GM19452 (cell line): ENCODE results near the gene TCF12.

ENCODE experiments used
- ATAC-seq: cut with Tn5 transposase; IDR thresholded peaks from one replicate; pipeline ENCODE4 v1.9.1; 2021; ENCODE audit not compliant: unreplicated experiment

Gene TCF12

DNA sequence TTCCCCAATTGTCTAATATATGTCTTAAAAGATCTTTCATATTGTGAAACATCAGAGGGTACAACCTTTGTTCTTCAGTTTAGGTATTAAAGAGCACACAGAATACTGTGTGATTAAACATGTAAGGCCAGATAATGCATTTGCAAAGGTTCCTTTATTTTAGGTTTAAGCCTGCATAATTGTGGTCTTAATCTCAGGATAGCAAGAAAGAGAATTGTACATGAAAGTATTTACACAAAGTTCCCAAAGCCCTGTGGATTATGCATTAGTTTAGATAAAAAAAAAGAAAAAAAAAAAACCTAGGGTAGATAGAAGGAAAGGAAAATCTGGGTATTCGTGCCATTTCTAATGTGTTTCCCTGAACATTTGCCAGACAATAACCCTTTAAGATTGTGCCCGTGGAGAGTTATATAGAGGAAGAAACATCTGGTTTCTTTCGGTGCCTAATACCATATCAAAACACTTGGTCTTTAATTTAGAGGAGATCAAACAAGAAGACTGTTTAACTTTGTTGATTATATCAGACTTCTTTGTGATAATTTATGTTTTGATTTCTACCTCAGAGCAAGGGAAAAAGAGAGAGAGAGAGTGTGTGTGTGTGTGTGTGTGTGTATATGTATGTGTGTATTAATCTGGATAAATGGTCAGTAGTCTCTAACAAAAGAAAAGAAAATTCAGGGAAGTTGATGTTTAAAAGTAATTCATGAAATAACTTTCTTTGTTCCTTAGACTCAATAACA lies 318.3 kb downstream of the TCF12 start:
- no peak for ATAC-seq

DNA sequence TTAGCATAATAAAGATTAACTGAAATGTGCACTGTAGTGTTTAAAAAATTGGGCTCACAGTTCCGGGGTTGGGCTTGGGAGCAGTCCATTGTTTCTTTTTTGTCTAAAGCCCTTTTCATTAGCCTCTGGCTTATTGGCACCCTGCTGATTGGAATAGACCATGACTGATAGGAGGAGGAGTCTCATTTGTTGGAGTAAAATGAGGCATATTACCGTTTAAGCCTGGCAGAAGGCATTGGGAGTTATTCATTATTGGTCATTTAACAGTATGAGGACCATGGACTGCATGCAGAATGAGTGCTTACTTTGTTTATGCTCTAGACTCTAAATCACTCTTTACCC lies 318.8 kb downstream of the TCF12 start:
- no peak for ATAC-seq

DNA sequence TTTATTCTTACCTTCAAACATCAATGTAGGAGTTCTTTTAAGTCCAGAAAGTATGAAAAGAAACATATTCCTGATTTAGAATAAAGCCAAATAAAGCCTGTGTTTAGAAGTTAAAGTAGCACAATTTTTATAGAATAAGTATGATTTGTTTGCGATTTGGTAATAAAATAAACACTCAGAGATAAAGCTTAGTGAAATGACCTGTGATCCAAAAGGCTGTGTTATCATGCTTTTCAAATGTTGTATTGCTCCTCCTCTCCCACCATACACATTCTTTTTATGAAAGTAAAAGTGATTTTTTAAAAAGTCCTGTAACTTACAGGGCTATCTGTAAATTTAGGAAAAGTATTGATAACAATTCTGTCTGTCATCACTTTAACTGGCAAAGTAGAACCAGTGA lies 319.2 kb downstream of the TCF12 start:
- ATAC-seq = no peak

DNA sequence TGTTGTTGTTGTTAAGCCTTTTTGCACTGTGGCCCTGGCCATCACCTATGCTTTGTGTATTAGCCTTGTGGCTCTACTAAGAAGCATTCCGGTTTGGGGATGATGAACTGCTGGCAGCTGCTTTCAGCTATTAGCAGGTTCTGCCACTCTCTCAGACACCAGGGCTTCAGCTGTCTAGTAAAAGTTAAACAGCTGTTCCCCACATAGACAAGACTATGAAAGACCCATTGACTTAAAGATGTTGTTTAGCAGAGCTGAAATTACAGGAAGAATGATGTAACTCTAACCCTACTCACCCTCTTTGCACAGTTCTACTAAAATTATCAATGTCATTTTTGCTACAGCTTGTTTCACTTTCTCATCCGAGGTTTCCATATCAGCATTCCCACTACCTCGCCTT lies 326.7 kb downstream of the TCF12 start:
- ATAC-seq = no peak

GRCh38 chr15:57245714-57246113 lies 327.3 kb downstream of the TCF12 start:
- ATAC-seq = no peak

DNA sequence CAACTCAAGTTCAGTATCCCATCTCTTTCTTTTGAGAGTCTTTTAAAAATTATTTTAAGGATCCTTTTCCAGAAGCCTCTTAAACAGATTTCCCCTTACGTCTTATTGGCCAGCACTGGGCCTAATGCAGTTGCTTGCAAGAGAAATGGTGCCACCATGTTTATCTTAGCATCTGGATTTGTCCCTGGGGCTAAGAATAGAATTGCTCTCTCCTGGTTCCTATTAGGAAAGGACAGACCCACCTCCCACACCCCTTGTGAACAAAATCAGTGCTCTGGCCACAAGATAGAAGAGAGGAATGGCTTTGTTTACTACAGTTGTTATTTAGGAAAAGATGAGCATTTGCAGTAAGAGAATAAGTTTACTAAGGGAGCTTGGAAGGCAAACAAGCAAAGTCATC lies 329.6 kb downstream of the TCF12 start:
- no peak for ATAC-seq

DNA sequence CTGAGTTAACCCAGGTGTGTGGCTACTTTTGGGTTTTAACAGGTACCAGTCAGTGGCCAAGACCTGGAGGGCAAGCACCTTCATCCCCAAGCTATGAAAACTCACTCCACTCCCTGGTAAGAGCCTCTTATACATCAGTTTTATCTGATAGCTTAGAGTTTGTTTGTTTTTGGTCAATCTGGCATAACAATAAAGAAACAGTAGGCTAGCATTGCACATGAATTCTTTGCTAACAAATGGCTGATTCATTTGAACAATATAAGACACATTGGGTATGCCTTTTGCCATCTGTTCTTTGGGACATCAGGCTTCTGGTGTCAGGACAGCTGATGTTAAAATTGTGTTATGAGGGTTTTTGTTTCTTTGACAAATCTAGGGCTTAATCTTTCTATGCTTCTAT lies 332.9 kb downstream of the TCF12 start:
- ATAC-seq = no peak

DNA sequence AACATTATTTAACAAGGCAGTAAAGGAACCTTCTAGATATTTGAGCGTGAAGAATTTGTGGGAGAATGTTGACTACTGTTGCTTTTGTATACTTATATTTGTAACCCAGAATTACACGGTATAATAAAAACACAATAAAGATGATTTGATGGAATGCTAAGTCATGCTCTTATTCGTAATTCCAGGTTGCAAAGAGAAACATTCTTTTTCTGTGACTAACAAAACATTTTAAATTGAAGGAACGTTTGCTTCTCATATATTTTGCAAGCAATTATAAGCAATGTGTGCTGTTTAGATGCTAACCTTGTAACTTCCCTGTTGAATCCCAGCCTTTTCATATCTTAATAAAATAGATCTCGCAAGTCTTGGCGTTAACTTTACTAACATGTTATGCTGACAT lies 333.5 kb downstream of the TCF12 start:
- ATAC-seq = no peak

GRCh38 chr15:57253082-57253481 lies 334.6 kb downstream of the TCF12 start:
- ATAC-seq = no peak

GRCh38 chr15:57253500-57253899 lies 335.1 kb downstream of the TCF12 start:
- no peak for ATAC-seq

DNA sequence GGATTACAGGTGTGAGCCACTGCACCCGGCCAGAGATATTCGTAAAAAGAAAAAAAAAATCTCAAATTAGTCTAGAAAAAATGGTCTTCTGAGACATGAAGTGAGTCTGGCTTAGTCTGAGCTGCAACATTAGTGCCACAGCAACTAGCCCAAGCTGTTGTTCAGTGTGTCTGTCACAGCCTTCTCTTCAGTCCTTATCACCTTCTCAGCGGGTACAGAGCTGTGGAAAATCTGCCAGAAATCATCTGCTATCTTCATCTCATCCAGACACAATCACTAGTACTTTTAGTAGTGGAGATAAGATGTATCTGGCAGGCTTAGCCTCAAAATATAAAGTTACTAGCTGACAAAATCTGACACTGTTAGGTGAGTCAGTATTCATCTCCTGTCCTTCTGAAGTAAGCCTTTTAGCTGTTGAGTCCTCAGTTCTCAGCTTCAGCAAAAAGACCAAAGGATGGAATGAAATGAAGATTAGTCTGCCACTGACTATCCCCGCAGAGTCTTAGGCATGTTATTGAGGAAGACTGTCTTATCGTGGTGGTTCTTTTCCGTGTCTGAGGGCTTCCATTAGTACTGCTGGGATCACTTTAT lies 337.4 kb downstream of the TCF12 start:
- ATAC-seq = no peak

GRCh38 chr15:57256939-57257338 lies 338.5 kb downstream of the TCF12 start:
- no peak for ATAC-seq

- no peak for ATAC-seq
Measured at GRCh38 chr15:57259568-57260040, 341.2 kb downstream of the TCF12 start.

DNA sequence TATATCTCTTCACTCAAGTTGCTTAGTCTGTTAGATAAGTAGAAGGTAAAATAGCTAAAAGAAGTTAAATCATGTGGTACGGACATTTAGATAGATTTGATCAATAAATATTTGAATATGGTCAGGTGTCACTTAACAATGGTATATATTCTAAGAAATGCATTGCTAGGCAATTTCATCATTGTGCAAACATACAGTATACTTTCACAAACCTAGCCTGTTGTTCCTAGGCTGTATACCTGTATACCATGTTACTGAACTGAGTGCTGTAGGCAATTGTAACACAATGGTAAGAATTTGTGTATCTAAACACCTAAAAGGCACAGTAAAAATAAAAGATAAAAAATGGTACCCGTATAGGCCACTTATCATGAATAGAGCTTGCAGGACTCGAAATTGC lies 345.1 kb downstream of the TCF12 start:
- no peak for ATAC-seq

DNA sequence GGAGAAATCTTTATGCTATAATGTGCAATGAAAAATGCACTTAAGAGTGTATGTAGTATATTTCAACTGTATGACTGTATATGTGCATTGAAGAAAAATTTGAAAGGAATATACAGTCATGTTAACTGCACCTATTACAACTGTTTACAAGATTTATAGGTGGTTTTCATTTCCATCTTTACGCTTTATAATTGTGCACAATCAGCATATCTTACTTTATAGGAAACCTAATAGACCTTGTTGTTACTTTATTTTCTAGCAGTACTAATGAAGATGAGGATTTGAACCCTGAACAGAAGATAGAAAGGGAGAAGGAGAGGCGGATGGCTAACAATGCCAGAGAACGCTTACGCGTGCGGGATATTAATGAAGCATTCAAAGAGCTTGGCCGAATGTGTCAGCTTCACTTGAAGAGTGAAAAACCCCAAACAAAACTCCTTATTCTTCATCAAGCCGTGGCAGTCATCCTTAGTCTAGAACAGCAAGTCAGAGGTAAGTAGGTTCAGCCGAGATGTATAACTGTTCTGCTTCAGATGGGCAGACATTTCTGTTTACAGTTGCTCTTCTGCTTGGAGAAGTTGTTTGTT lies 354.4 kb downstream of the TCF12 start:
- no peak for ATAC-seq

- ATAC-seq = no peak
Measured at GRCh38 chr15:57273402-57273801, 355.0 kb downstream of the TCF12 start.

DNA sequence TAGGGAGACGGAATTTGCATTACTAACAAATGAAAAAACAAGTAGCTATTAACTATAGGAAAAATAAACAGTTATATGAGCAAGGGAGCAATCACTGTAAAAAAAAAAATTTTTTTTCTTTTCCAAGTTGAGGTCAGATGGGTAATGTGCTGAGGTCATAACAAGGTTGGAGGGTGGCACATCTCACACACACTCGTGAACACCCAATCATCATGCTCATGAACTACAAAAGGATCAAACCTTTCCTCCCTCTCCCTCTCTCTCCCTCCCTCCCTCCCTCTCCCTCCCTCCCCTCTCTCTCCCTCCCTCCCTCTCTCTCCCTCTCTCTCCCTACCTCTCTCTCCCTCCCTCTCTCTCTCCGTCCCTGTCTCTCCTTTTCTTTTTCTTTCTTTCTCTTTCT lies 360.0 kb downstream of the TCF12 start:
- no peak for ATAC-seq

DNA sequence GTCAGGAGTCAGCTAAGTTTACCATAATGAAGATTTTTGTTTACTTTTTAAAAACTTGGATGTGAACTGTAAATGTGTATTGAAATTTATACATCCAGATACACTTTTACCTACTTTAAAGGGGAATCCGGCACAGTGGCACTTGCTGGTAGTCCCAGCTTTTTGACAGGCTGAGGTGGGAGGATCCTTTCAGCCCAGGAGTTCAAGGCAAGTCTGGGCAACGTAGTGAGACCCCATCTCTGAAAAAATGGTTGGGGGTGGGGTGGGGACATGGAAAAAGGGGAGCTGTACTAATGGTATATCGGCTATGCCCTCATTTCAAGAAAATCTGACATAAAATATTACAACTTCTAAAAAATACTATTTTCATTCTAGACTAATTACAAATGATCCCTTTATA lies 362.0 kb downstream of the TCF12 start:
- ATAC-seq = no peak

DNA sequence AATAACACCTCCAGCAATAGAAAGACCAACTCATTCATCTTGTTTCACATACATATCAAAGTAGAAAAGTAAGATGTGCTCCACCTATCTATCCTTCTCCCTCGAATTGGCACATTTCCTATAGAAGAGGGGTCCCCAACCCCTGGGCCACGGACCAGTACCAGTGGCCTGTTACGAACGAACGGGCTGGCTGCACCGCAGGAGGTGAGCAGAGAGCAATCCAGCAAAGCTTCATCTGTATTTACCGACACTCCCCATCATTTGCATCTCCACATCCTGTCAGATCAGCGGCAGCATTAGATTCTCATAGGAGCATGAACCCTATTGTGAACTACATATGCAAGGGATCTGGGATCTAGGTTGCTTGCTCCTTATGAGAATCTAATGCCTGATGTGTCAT lies 362.9 kb downstream of the TCF12 start:
- ATAC-seq = no peak

DNA sequence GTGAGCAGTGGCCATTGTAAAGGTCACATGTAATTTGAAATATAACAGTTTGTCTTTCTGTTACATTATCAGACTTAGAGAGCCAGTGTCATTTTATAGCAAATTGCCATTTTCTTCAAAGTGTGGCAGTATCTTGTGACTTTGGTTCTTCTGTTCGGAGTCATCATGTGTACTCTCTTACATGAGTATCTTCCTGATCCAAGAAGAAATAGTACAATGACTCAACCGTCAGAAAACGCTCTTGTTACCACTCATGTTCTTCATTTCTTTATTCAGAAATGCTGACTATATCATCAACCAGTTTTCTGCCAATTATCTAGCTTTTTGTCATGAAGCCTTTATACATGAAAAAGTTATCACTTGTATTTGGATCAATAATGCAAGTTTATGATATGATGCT lies 364.2 kb downstream of the TCF12 start:
- no peak for ATAC-seq

DNA sequence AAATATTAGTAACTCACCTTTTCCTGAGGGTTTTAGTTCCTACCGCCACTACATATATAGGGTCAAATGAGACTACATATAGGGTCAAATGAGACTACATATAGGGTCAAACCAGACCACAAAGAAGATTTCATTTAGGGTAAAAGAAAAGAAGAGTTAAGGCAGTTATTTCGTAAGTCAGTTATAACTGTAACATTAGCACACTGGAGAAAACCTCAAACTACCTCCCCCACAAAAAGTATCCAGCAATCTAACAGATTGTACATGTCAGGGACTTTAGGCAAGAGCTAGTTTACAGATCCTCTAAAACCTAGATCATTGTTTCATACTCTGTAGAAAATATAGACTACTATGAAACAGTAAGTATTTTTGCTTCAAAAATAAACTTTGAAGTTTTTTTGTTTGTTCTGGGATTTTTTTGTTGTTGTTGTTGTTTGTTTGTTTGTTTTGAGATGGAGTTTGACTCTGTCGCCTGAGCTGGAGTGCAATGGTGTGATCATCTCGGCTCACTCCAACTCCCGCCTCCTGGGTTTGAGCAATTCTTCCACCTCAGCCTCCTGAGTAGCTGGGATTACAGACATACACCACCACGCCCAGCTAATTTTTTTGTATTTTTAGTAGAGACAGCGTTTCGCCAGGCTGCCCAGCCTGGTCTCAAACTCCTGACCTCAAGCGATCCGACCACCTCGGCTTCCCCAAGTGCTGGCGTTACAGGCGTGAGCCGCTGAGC lies 365.5 kb downstream of the TCF12 start:
- no peak for ATAC-seq

- no peak for ATAC-seq
Measured at GRCh38 chr15:57284535-57284934, 366.1 kb downstream of the TCF12 start.
